ENCODE measurements around the gene SLTM.

- TF ChIP-seq CTCF (conservative IDR thresholded peaks at IDR 0.05) (no peak), EZH2 (IDR thresholded peaks at IDR 0.05; ENCODE audit: low read depth) (no peak)
These were observed 28.7 kb upstream of the SLTM start for GRCh38 chr15:58962136-58962535.
